Activated CD4-positive, alpha-beta T cell treated with anti-CD3 and anti-CD28 coated beads, Interleukin-2, amount 50 U/mL, for 4 hours (primary cell): ENCODE measurements around the gene GAK.

Source experiments
- DNase-seq, 2 experiments: peaks; one replicate each; pipeline ENCODE4 v3.0.0-alpha.2; 2020

GAK gene

DNA sequence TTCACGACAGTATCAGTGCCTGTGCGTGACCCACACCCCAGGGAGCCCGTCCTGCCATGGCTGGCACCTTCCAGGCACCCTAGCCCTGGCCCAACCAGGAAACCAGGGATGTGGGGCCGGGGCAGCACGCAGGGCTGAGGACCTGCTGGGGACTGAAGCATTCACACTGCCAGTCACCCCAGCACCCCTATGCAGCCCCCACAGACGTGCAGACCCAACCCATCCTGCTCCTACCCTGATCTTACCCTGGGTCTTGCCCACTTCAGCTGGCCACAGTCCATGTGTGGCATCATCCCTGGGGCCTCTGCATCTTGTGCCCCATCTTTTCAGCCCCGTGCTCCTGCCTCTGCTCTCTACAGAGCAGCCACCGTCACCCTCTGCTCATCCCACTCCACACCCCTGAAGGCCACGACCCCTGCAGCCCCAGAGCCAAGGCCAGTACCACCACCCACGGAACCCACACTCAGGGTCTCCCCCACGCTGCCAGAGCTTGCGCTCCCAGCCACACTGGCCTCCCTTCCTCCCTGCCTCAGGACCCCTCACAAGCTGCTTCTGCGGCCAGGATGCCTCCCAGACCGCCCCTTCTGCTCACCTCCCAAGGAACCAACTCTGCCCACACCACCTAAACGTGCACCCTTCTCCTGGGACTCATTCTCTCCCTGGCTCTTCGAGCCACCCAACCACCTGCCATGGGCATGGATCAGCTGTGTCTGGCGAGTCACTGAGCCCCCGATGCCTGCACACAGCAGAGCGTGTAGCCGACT is 25.6 kb downstream of the GAK start:
- no peak for DNase-seq

GRCh38 chr4:905485-906338 is 26.4 kb downstream of the GAK start:
- DNase-seq, result no peak

GRCh38 chr4:903066-904046 is 28.8 kb downstream of the GAK start:
- no peak for DNase-seq

DNA sequence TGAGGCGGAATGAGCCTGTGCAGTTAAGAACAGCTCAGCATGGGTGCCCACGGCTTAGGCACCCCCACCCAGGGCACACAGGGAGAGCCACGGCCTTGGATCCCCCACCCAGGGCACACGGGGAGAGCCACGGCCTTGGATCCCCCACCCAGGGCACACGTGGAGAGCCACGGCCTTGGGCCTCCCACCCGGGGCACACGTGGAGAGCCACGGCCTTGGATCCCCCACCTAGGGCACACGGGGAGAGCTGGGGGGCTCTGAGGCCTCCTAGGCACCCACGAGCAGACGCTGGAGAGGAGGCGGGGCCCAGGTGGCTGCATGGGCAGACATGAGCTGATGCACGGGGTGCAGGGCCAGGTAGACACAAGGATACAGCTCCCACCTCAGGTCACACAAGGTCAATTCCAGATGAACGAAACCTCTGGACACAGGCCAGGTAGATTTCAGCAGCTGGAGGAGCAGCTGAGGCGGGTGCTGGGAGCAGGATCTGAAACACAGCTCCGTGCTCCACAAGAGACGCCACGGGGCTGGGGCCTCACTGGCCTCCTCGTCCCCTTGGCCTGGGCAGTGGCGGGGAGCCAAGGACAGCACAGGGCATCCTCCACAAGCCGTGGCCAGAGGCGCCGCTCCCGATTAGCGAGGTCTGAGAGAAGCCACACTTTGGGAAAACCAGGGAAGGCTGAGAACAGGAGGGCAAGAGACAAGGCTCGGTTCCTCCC is 30.8 kb downstream of the GAK start:
- no peak for DNase-seq

- no peak for DNase-seq
Measured at GRCh38 chr4:900721-901120, 31.4 kb downstream of the GAK start.

- no peak for DNase-seq
Measured at GRCh38 chr4:900073-900472, 32.0 kb downstream of the GAK start.

DNA sequence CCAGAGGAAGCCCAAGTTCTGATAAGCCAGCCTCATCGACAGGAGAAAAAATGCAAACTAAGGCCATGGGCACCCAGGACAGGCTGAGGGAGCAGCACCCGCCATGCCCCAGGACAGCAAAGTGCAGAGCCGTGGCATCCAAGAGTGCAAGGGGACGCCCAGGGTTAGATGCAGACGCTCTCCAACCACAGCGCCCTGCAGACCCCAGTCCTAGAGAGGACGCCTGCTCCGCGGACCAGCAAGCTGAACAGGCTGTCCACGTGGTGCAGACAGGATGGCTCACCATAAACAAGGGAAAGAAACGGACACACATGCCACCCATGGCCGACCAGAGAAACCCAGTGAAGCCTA is 32.6 kb downstream of the GAK start:
- DNase-seq, result no peak

- no peak for DNase-seq
Measured at GRCh38 chr4:898869-899555, 33.1 kb downstream of the GAK start.

- DNase-seq, result no peak
Measured at GRCh38 chr4:898123-898522, 34.0 kb downstream of the GAK start.

GRCh38 chr4:896630-897029 is 35.5 kb downstream of the GAK start:
- DNase-seq, result no peak

DNA sequence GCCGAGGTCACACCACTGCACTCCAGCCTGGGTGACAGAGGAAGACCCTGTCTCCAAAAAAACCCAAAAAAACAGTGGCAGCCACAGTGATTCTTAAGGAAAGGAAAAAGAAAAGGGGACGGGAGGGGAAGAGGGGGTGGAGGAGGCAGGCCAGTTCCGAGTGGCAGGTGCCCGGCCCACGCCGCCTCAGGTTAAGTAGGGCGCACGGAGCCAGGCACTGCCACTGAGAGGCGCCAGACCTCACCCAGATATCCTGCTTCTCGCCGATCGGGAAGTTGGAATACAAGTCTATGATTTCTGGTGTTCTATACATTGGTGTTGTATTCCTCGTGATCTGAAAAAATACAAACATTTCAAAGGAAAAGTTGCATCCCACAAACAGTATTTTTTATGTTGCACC is 35.9 kb downstream of the GAK start:
- DNase-seq, result no peak

DNA sequence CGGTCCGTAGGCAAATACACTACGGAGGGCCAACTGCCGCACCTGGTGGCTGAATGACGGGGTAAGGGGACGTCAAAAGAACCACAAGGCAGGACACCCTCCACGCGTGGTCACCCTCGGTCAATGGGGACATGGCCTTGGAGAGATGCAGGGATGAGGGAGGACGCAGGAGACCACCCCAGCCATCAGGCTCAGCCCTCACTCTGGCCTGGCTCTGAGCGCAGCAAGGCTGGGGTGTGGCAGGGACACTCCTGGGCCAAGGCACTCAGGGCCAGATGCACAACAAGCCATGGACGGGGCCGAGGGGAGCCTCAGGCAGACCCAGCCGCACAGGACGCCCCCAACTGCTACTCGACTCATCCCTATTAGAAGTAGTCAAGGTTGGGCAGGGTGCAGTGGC is 36.5 kb downstream of the GAK start:
- no peak for DNase-seq

- DNase-seq, result no peak
Measured at GRCh38 chr4:893995-894705, 38.0 kb downstream of the GAK start.

DNA sequence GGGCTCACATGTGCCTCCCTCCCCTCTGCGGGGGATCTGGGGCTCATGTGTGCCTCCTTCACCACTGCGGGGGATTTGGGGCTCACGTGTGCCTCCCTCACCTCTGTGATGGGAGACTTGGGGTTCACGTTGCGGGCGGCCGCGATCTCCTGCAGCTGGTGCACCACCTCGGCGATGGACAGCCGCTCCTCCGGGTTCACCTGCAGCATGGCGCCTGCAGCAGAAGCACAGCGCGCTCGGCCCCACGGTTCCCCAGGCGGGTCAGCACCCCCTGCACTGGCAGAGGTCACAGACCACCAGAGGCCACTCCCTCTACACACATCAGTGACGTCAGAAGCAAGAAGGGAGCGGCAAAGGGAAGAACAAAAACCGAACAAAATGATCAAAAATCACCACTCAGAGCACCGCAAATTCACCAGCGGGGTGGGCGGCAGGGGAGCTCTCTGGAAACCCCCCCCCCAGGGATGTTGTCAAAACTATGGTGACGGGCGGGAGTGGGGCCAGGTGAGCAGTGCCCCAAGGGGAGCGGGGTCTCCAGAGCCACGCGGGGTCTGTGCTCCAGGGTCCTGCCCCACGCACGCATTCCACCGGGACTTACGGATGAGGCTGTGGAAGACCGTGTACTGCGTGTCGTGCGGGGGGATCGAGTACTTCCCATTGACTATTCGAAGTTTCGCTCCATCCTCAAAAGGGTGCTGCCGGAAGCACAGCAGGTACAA is 38.7 kb downstream of the GAK start:
- DNase-seq, result no peak

DNA sequence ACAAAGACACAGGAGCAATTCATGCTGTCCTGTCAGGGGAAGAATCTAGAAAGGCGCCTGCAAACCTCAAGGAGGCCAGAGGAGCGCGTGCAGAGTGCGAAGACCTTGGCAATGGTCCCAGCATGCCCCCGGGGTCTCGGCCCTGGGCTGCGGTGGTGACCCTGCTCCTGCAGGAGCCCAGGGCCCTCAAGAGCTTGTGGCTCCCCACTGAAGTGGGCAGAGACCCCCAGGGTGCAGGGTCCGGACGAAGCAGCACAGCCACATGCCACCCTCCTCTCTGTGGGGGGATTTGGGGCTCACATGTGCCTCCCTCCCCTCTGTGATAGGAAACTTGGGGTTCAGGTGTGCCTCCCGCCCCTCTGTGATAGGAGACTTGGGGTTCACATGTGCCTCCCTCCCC is 39.3 kb downstream of the GAK start:
- DNase-seq, result no peak

DNA sequence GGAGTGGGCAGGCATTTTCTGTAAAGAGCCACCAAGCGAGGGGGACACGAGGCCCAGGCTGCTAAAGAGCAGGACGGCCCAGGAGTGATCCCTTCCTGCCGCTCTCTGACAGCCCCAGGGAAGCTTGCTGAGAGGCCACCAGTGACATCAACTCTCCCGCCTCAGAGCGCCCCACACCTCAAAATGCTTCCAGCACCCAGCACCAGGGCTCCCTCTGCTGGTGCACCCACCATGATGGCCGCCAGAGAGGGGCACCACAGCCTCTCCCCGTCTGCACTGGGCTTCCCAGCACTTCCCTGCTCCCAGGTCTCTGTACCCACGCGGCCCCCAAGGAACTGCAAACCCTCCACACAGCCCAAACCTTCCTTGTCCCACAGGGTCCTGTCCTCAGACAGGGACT is 40.4 kb downstream of the GAK start:
- no peak for DNase-seq

- no peak for DNase-seq
Measured at GRCh38 chr4:890036-890695, 42.0 kb downstream of the GAK start.

- no peak for DNase-seq
Measured at GRCh38 chr4:889516-889915, 42.6 kb downstream of the GAK start.

GRCh38 chr4:888029-888428 is 44.1 kb downstream of the GAK start:
- no peak for DNase-seq
